Right cardiac atrium (tissue), 5 donors: Measurements from ENCODE around the gene ALDOC. TPM values are rescaled to one million over a fixed set of nuclear protein-coding genes. Genes with fewer than 3 reads are reported as not detected.

Experiments used
- ATAC-seq, 2 donors: fragments of 200-7000 bp; cut with Tn5 transposase; one replicate each; pipeline versions ENCODE4 v1.8.0 to v1.9.1; 2020; ENCODE audit warnings: moderate library complexity in 2 of 2, mild to moderate bottlenecking in 1 of 2
- DNase-seq, 3 donors: peaks; one replicate each; pipeline ENCODE4 v3.0.0-alpha.2; 2020
- H3K27ac ChIP-seq: one replicate; pipeline ENCODE4 v1.5.1; 2013; ENCODE audit warnings: mild to moderate bottlenecking, low read length, control low read depth, moderate library complexity
- H3K27me3 ChIP-seq: one replicate; pipeline ENCODE4 v1.6.1; 2013; ENCODE audit not compliant: control insufficient read depth, insufficient read depth
- H3K4me1 ChIP-seq: one replicate; pipeline ENCODE4 v1.6.1; 2013; ENCODE audit warnings: low read length; ENCODE audit not compliant: control insufficient read depth, insufficient read depth
- H3K4me3 ChIP-seq: one replicate; pipeline ENCODE4 v1.5.1; 2013; ENCODE audit warnings: low read length, control low read depth
- H3K9me3 ChIP-seq: one replicate; pipeline ENCODE4 v1.6.1; 2013; ENCODE audit warnings: low read length; ENCODE audit not compliant: control insufficient read depth
- WGBS: extraction: QIAGEN DNeasy Blood & Tissue Kit; methylation state at CpG from one replicate; pipeline ENCODE4 v1.1.7; 2013; 5-methylcytosine and 5-hydroxymethylcytosine counted together
- intact Hi-C, 4 donors: fragments of 100-400 bp; cut with DNase I; formaldehyde crosslinking; loops; one replicate each; pipeline versions ENCODE4 v1.11.0 to v1.14.0; 2022 to 2023
- long read RNA-seq, 4 donors: library from polyadenylated mRNA; unstranded; transcript quantifications; one replicate each; pipeline ENCODE4 v2.0.0, GENCODE V29; 2020 to 2021
- polyA plus RNA-seq: library from polyadenylated mRNA; stranded (reverse); fragments of 200-250 nt; gene quantifications from one replicate; pipeline ENCODE4 v1.2.3, GENCODE V29; 2013
- total RNA-seq, 4 donors: library from RNA; stranded (reverse); fragmentation: NEBNext Ultra II Directional; extraction: Animal tissue kit (Norgen Biotek cat#: 25700); gene quantifications; one replicate each; pipeline ENCODE4 v1.2.1, GENCODE V29; 2021
- donor health status: healthy with polysubstance abuse.
- donor health status: DM: no; HTN: yes; CAD: no.
- donor health status: DM: no; HTN: no; CAD: no.
- donor health status: DM: no; HTN: yes; CAD: no; lungs with severe emphysema.
- donor health status: DM: yes; HTN: yes; CAD: no.

ALDOC gene
- total RNA-seq (100 to 1,000 TPM; 191 to 390 (median 276) TPM), polyA plus RNA-seq (283 TPM)
- long read RNA-seq, donor 1, transcript ALDOC-201 (9 exons, 1,982 nt), result major isoform, 193 of 258 reads
- long read RNA-seq, donor 1, transcript ALDOC-203 (10 exons, 1,722 nt), result minor isoform, 9 of 258 reads
- long read RNA-seq, donor 1, partial matches to known transcripts, result 51 of 258 reads
- long read RNA-seq, donor 1, other reads (novel, unspliced or antisense), result 5 of 258 reads
- long read RNA-seq, donor 2, transcript ALDOC-201 (9 exons, 1,982 nt), result major isoform, 97 of 121 reads
- long read RNA-seq, donor 2, partial matches to known transcripts, result 19 of 121 reads
- long read RNA-seq, donor 2, other reads (novel, unspliced or antisense), result 3 of 121 reads
- long read RNA-seq, donor 3, transcript ALDOC-203 (10 exons, 1,722 nt), result minor isoform, 19 of 209 reads
- long read RNA-seq, donor 3, transcript ALDOC-201 (9 exons, 1,982 nt), result major isoform, 165 of 209 reads
- long read RNA-seq, donor 3, partial matches to known transcripts, result 21 of 209 reads
- long read RNA-seq, donor 3, other reads (novel, unspliced or antisense), result 4 of 209 reads
- long read RNA-seq, donor 4, transcript ALDOC-201 (9 exons, 1,982 nt), result major isoform, 77 of 95 reads
- long read RNA-seq, donor 4, partial matches to known transcripts, result 10 of 95 reads
- long read RNA-seq, donor 4, other reads (novel, unspliced or antisense), result 4 of 95 reads

DNA sequence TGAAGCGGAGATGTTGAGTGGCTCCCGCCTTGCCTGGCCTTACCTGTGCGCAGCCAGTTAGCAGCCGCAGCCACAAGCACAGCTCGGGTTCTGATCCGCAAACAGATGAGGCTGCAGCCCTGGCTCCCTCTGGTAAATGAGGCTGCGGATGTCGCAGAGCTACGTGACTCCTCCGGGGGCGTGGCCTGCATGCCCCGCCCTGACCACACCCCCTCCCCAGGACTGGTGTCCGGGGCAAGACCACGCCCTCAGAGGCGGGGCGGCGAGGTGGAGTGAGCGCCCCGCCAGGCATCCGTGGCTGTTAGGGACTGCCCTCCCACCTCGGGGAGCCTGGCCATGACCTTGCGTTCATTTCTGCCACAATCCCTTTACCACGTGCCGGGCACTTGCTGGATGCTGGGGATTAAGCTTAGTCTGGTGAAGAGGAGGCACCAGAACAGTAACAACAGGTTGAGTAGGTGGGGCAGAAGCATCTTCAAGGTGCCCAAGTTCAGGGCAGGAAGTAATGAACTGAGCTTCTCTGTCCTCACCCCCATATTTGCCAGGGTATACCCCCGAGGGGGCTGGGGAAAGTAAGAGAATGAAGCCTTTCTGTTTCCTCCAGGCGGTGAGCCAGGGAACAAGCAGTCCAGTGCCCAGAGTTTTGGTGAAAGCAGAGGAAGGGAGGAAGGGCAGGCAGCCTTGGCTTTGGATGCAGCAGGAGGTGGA, at the start of gene ALDOC:
Gene ALDOC, minus strand, starts transcription at position 138 of the 708 bp plus-strand sequence. CDS start 1,363 bp downstream, outside the sequence.
- no peaks in the 10 kb centered on the region for H3K4me1 ChIP-seq
- WGBS, result 5% methylated on average over 25 of the region's 26 CpGs
- peak within 1 kb of the TSS; percentile 16 for H3K4me3 ChIP-seq
- no peaks in the 10 kb centered on the region for H3K27me3 ChIP-seq
- DNase-seq (peak; percentile 98 to 100 (median 99)), ATAC-seq (peak; percentile 96)
- H3K9me3 ChIP-seq, result no peaks in the 10 kb centered on the region
- intact Hi-C loops, result no loop called here
- peak within 1 kb of the TSS; percentile 40 for H3K27ac ChIP-seq

DNA sequence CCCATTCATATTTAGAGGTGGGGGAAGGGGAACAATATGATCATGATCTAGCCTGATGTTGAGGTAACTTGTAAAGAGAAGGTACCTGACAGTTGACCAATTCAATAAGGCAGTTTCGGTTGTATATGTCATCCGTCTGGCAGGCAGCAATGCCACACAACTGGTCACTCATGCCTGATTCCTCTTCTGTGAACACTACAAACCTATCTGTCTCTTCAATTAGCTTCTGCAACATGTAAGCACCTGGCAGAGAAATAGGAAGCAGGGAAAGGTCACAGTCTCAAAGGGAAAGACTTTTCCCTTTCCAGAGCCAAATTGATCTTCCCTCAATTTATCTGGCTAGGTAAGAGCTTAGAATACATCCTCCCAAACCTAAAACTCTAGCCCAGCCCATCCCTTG, 47.5 kb upstream of the ALDOC start:
- no peak overlapping the region for H3K27ac ChIP-seq
- no peaks in the 10 kb centered on the region for H3K4me1 ChIP-seq
- DNase-seq (no peak), ATAC-seq (peak in 1 of 2 donors; percentile 13)
- intact Hi-C loops, result no loop called here
- no peaks in the 10 kb centered on the region for H3K27me3 ChIP-seq
- H3K4me3 ChIP-seq, result no peak overlapping the region
- 94% methylated on average over 2 of the region's 2 CpGs for WGBS
- no peaks in the 10 kb centered on the region for H3K9me3 ChIP-seq

- no peak for DNase-seq
- intact Hi-C loops, result no loop called here
- WGBS, result 78% methylated on average over 4 of the region's 4 CpGs
- Histone ChIP-seq H3K27ac (no peak overlapping the region), H3K27me3 (no peaks in the 10 kb centered on the region), H3K9me3 (no peaks in the 10 kb centered on the region), H3K4me1 (no peaks in the 10 kb centered on the region), H3K4me3 (no peak overlapping the region)
- peak; percentile 20 to 64 for ATAC-seq
Measured at GRCh38 chr17:28623696-28624095, 47.0 kb upstream of the ALDOC start.

DNA sequence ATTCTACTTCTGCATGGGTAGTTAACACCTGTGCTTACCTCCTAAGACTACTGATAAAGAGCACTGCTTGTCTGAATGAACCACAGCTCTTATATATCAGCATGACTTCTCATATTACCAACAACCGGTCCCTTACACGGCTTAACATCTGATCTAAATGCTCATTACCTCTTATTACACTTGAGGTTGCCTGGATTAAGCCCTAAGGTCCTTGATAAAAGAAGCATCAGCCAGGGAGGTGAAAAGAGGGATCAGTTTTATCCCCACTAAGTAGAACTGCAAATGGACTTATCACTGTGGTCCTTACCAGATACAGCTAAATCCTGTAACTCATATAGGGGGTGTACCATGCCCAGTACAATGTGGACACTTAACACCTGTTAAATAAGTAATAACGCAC, 45.5 kb upstream of the ALDOC start:
- no peak for DNase-seq
- Histone ChIP-seq H3K9me3 (no peaks in the 10 kb centered on the region), H3K27ac (no peak overlapping the region), H3K27me3 (no peaks in the 10 kb centered on the region), H3K4me1 (no peaks in the 10 kb centered on the region), H3K4me3 (no peak overlapping the region)
- WGBS, result 95% methylated on average over 3 of the region's 3 CpGs
- no peak for ATAC-seq
- intact Hi-C loops, result no loop called here

DNA sequence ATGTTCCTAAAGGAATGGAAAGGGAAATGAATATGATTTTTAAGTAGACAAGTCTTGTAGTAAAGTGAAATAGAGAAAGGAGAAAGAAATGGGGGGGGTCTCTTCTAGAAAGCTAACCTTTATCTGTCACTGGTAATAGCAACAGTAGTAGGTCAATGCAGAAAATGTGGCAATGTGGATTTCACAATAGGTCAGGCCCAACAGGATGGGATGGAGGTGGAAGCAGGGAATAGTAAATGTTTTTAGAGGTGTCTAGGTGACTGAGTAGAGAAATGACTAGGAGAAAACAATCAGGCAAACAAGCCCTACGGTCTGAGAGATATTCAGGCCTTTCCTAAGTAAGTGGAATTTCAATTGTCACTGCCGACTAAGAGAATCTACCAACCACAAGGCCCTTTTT, 43.3 kb upstream of the ALDOC start:
- ATAC-seq, result no peak
- Histone ChIP-seq H3K27me3 (no peaks in the 10 kb centered on the region), H3K9me3 (no peaks in the 10 kb centered on the region), H3K4me3 (no peak overlapping the region), H3K4me1 (no peaks in the 10 kb centered on the region), H3K27ac (no peak overlapping the region)
- no peak for DNase-seq
- WGBS, result 90% methylated on average over 2 of the region's 2 CpGs
- intact Hi-C loops, result no loop called here

GRCh38 chr17:28618464-28618863, 41.8 kb upstream of the ALDOC start:
- intact Hi-C loops, result loop anchor here in 1 of 4 donors (10.0 kb wide), 1 partner anchor 74 kb away; no protein-coding TSS in a partner anchor
- Histone ChIP-seq H3K9me3 (no peaks in the 10 kb centered on the region), H3K27me3 (no peaks in the 10 kb centered on the region), H3K4me3 (no peak overlapping the region), H3K4me1 (no peaks in the 10 kb centered on the region), H3K27ac (no peak overlapping the region)
- DNase-seq (no peak), ATAC-seq (no peak)
- 92% methylated on average over 3 of the region's 3 CpGs for WGBS

DNA sequence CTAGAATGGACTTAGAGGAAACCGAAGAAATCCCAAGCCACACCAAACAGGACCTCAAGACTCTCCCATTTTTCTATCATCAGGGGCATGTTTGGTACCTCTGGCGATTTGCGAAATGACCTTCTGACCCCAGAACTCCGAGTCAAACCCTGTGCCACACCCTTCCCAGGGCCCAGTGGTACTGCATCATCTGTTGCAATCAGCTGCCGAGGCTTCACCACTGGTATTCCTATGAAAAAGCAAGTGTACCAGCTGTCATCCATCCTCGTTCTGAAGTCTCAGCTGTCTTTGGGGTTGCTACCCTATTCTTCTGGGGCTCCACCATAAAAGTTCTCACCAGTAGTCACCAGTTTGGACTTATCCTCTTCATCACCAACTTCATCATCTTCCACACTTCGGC, 39.6 kb upstream of the ALDOC start:
- DNase-seq (no peak), ATAC-seq (no peak)
- no peaks in the 10 kb centered on the region for H3K9me3 ChIP-seq
- H3K27me3 ChIP-seq, result no peaks in the 10 kb centered on the region
- no peaks in the 10 kb centered on the region for H3K4me1 ChIP-seq
- WGBS, result 81% methylated on average over 7 of the region's 7 CpGs
- H3K4me3 ChIP-seq, result no peak overlapping the region
- H3K27ac ChIP-seq, result no peak overlapping the region
- intact Hi-C loops, result loop anchor here in 1 of 4 donors (10.0 kb wide), 1 partner anchor 71 kb away; no protein-coding TSS in a partner anchor

DNA sequence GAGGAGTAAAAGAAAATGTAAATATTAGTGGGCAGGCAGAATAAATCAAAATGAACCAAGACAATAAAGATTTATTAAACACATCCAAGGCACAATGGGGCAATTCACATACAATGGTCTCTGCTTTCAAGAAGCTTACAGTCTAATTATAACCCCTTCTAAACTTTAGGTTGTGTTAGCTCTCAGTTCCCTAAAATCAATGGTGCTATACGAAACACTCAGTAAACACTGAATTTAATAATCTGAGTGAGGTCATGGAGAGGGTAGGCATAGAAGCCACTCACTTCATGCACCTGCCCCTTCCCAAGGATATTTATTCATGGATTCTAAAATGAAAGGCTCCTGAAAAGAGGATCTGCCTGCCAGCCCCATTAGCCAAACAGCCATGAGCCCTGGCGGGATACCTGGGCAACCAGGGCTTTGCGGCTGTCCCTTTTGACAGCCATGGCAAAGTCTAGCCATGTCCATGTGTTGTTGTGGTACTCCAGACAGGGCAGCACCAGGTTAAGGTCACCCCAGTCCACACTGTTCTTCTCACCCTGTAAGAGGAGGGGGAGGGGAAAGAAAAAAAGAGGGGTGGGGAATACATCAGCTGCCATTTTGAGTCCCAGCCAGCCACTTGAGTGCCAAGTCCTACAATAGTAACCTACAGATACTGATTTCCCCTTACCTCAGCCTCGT, 38.7 kb upstream of the ALDOC start:
- H3K27me3 ChIP-seq, result no peaks in the 10 kb centered on the region
- ATAC-seq (no peak), DNase-seq (no peak)
- no peaks in the 10 kb centered on the region for H3K4me1 ChIP-seq
- H3K27ac ChIP-seq, result no peak overlapping the region
- no peak overlapping the region for H3K4me3 ChIP-seq
- intact Hi-C loops, result loop anchor here in 1 of 4 donors (10.0 kb wide), 1 partner anchor 71 kb away; no protein-coding TSS in a partner anchor
- H3K9me3 ChIP-seq, result no peaks in the 10 kb centered on the region
- 78% methylated on average over 4 of the region's 4 CpGs for WGBS

DNA sequence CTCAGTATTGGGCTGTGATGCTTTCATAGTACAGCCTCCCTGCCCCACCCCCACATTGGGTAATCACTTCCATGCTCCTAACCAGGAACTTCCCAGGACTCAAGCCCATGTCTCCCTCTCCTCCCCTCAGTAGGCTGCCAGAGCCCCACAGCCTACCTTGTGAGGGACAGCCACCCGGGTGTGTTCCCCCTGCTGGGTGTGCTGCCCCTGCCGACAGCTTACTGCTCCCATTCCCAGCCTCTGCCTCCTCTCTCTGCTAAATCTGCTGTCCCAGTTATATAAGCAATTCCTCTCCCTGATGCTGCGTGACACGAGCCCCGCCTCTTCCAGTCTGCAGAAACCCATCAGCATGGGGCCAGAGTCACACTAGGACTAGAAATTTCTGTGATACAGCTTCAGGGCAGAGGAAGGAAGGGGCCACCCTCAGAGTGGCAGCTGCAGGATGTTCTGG, 37.3 kb upstream of the ALDOC start, which contains the start of gene RSKR:
Gene RSKR, minus strand, starts transcription at position 255 of the 451 bp plus-strand sequence. Its CDS starts 24 bp downstream, at position 231.
- intact Hi-C loops, result loop anchor here in 3 of 4 donors (5.0 to 10.0 kb wide), 4 partner anchors 62 to 117 kb away; partner anchors contain the start of gene UNC119 (in 1 of the 3)
- Histone ChIP-seq H3K9me3 (no peaks in the 10 kb centered on the region), H3K27me3 (no peaks in the 10 kb centered on the region), H3K4me3 (no peak within 1 kb of the TSS), H3K4me1 (no peaks in the 10 kb centered on the region), H3K27ac (no peak within 1 kb of the TSS)
- DNase-seq, result no peak
- WGBS, result 72% methylated on average over 5 of the region's 5 CpGs
- ATAC-seq, result peak; percentile 30 to 37
